Testis (tissue), 2 donors: Measurements from ENCODE around the gene GPD1.

ENCODE experiments used
- POLR2A ChIP-seq: fragments of 450-650 bp; IDR thresholded peaks from one replicate; pipeline ENCODE4 v1.6.1; 2017; ENCODE audit warnings: antibody characterized with exemption, mild to moderate bottlenecking, moderate library complexity
- TF ChIP-seq, protein P1 (sequence below), 3 experiments: fragments of 450-650 bp in 2 of 3; fragments of 200-600 bp in 1 of 3; sonication (generic) in 1 of 3; IDR thresholded peaks; one replicate each; pipeline ENCODE4 v1.5.1; 2016 to 2019; ENCODE audit warnings: antibody characterized with exemption in 3 of 3, mild to moderate bottlenecking in 2 of 3, moderate library complexity in 1 of 3

DNA sequence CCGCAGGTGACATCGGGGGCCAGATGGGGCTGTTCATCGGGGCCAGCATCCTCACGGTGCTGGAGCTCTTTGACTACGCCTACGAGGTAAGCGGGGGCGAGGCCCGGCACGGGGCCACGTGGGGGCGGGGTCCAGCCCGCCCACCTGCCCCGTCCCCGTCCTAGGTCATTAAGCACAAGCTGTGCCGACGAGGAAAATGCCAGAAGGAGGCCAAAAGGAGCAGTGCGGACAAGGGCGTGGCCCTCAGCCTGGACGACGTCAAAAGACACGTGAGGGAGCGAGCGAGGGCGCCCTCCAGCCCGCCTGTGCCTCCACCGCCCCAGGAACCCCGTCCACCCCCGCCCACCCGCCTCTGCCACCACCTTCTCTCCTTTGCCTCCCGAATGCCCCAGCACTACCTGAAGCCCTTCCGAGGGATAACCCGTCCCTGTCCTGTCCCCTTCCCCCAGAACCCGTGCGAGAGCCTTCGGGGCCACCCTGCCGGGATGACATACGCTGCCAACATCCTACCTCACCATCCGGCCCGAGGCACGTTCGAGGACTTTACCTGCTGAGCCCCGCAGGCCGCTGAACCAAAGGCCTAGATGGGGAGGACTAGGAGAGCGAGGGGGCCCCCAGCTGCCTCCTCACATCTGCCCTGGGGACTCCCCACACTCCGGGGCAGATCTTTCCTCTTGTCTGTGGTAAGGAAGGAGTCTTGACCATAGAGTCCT is 22.6 kb upstream of the GPD1 start:
- TF ChIP-seq, protein P1, sequence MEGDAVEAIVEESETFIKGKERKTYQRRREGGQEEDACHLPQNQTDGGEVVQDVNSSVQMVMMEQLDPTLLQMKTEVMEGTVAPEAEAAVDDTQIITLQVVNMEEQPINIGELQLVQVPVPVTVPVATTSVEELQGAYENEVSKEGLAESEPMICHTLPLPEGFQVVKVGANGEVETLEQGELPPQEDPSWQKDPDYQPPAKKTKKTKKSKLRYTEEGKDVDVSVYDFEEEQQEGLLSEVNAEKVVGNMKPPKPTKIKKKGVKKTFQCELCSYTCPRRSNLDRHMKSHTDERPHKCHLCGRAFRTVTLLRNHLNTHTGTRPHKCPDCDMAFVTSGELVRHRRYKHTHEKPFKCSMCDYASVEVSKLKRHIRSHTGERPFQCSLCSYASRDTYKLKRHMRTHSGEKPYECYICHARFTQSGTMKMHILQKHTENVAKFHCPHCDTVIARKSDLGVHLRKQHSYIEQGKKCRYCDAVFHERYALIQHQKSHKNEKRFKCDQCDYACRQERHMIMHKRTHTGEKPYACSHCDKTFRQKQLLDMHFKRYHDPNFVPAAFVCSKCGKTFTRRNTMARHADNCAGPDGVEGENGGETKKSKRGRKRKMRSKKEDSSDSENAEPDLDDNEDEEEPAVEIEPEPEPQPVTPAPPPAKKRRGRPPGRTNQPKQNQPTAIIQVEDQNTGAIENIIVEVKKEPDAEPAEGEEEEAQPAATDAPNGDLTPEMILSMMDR (IDR thresholded peaks at IDR 0.05): no peak
- TF ChIP-seq POLR2A: no peak
